ENCODE measurements around the gene AFF3.

AFF3 gene

DNA sequence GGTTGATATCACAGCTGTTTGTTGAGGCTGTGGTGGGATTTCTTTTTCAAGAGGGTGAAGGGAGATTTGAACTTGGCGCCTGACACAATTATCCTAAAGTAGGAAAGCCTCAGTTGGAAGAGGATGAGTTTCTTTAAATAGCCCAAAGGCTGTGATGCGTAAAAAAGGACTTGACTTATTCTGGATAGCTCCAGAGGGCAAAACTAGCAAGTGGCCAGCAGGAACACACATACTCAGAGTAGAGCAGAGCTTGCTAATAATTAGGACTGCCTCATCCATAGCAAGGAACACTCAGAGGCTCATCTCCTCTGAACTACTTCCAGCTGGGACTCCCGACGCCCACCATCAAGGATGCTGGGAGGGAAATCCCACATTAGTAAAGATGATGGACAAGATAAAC is 74.0 kb downstream of the AFF3 start:
- DNase-seq (ENCODE audit: low read depth) = no peak

DNA sequence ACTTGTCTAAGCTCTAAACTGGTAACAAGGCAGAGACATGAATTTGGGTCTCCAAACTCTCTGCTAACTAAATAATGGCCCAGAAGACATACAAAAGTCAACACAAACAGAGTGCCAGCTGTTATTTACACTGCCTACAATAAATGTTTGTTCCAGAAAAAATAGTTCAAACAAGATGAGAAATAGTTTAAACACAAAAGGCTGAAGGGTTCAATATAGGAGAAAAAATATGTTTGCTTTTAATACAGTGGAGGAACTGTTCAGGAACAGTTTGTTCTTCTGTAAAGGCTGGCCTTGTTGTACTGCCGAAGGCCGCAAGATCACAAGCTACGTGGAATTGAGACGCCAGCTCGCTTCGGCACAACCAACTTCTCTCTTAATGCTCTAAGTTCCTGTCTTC is 74.6 kb downstream of the AFF3 start:
- no peak for DNase-seq (ENCODE audit: low read depth)

DNA sequence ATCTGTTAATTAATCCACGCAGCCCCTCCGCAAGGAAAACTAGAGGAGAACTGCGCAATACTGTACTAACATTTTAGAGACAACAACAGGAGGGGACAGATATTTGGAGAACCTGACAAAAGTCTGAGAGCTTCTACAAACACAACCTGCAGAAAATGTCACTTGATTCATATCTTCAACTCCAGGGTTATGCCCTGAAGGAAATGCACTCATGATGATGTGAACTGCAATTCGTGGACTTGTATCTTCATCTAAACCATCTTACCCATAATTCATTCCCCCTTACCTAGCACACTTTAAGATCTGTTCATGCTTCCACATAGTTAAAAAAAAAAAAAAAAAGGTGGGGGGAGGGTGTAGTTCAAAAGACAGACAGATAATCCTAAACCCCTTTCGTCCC is 75.5 kb downstream of the AFF3 start:
- DNase-seq (ENCODE audit: low read depth) = no peak

DNA sequence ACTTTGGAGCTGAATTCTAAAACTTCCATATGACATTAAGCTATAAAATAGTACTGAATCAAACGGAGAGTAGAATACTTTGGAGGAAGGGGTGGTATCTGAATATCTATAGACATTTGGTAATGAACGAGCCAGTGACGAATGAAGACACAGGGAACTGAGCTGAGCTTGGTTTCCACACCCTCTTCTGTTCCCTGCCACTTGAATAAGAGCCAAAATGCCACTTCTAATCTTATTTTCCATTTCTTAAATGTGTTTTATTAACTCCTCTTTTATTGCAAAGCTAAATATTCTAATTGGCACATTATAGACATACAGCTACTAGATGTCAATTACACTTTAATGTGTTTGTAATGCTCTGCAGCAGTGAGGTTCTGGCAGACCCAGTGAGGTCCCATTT is 76.1 kb downstream of the AFF3 start:
- no peak for DNase-seq (ENCODE audit: low read depth)

DNA sequence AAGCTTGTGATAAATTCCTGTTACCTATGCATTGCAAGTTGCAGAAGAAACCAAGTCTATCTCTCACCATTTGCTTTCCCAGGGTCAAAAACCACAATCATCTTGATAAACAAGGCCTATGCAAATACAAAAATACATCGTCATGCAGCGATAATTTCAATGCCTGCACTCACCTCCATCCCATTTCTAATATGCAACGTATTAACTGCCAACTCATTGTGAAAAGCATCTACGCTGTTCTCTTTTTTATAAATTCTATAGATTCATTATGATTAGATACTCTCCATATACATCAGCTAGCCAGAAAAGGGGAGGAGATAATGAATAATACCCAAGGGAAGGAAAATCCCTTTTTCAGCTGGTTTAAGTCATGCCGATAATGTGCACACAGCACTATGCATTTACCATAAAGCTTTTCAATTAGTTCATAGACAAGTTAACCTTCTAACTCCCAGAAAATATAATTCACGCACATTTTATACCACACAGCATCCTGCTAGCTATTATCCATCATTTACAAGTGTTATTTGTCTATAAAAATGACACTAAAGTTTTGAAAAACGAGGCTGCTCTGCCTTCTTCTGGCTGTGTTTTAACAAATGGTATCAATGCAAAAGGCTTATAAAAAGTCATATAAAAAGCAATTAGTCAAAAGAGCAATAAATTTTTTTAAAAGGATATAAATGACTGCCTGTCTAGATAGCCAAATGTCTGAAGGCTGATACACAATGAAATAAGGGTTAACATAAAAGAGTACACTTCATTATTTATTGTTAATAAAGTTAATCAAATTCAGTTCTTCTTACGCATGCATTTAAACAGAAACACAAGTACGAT is 77.6 kb downstream of the AFF3 start:
- DNase-seq (ENCODE audit: low read depth) = no peak

DNA sequence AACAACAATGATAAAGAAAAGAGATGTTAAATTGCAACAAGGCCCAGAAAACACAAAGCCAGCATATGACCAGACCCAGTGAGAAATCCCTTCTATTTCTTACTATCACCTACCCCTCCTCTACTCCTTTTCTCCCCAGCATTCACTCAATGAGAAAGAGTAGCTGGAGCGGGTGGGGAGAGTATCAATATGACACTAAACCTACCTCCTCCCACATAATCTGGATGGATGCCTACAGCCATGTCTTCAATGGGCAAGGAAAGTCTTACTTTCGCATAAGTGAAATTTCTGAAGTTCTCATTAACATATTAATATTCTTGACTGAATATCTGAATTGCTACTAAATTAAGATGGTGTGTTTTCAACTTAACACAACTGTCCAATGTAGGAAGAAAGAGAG is 78.2 kb downstream of the AFF3 start:
- no peak for DNase-seq (ENCODE audit: low read depth)

DNA sequence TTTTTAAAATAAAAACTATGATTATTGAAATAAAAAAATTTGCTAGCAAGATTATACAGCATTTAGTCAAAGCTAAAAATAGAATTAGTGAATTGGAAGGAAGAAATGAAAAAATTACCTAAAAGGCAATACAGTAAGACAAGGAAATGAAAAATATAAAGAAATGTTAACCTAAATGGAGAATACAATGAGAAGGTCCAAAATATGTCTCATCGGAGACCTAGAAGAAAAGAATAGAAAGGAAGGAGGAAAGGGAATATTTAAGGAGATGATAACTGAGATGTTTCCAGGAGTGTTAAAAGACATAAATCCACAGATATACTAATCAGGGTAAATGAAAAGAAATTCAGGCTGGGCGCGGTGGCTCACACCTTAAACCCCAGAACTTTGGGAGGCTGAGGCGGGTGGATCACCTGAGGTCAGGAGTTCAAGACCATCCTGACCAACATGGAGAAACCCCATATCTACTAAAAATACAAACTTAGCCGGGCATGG is 78.9 kb downstream of the AFF3 start:
- DNase-seq (ENCODE audit: low read depth) = no peak

DNA sequence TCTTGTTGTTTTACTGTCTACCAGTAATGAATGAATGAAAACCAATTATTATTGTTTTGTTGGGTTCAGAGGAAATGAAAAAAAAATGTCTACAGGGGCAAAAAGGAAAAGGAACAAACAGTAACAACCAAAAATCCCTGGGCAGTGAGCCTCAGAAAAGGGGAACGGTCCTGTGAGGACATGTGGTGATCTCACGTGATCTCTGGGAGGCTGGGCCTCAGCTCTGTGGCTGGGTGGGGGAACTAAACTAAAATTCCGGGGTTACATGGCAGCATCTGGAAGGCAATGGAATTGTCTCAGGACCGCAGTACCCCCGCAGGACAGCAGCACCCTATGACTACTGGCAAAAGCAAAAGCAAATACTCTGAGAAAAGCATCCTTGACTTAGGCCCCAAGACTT is 80.1 kb downstream of the AFF3 start:
- DNase-seq (ENCODE audit: low read depth) = no peak

DNA sequence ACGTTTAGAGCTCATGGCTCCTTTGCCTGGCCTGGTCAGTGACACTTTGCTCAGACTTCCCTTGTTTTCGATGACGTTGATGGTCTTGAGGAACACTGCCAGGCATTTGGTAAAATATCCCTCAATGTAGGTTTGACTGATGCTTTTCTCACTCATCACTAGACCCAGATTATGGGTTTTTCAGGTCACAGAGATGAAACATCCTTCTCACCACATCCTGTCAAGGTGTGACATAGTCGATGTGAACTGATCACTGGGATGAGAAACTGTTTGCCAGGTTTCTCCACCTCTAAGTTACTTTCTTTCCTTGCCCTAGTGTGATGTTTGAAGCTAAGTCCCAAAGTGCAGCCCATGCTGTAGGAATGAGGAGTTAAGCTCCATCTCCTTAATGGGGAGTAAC is 81.5 kb downstream of the AFF3 start:
- DNase-seq (ENCODE audit: low read depth) = no peak

DNA sequence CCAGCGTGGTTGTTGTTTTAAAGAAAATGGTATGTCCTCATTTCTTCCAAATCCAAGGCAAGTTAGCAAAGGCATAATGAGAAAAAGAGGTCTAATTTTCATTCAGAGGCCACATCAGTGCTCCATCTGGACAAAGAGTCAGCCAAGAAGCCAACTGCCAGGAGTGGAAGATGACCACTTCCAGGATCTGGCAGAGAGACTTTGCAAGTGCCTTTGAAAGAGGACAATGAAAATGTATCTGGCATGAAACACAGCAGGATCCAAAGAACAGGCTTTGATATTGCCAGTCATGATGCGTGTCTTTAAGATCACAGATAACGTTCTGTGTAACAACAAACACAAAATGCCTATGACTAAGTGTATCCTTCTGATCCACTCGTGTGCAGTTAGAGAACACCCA is 82.8 kb downstream of the AFF3 start:
- DNase-seq (ENCODE audit: low read depth) = no peak

DNA sequence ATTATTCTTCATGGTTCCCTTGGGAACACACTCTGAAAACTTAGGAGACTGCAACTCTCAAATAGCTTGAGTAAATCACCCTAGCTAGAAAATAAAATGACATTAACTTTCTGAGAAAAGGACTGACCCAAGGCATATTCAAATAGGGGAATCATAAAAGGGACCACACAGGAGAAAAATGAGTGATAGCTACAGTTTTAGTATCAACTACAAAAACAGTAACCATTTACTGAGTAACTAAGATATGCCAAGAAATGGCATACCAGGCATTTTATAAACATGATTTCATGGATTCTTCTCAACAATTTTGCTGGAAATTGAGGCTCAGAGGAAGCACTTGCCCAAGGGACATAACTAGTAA is 84.5 kb downstream of the AFF3 start:
- no peak for DNase-seq (ENCODE audit: low read depth)

DNA sequence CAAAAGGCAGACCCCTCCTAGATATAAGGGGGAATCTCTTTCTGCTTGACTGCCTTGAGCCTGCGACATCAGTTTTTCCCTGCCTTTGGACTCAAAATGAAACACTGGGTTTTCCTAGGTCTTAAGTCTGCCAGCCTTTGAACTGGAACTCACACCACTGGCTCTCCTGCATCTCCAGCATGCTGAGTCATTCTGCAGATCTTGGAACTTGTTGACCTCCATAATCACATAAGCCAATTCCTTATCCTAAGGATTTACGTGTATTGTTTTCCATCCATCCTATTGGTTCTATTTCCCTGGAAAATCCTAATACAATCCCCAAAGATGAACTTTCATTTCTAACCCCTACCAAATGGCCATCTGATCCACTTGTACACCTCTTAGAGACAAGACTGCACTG is 88.0 kb downstream of the AFF3 start:
- no peak for DNase-seq (ENCODE audit: low read depth)

DNA sequence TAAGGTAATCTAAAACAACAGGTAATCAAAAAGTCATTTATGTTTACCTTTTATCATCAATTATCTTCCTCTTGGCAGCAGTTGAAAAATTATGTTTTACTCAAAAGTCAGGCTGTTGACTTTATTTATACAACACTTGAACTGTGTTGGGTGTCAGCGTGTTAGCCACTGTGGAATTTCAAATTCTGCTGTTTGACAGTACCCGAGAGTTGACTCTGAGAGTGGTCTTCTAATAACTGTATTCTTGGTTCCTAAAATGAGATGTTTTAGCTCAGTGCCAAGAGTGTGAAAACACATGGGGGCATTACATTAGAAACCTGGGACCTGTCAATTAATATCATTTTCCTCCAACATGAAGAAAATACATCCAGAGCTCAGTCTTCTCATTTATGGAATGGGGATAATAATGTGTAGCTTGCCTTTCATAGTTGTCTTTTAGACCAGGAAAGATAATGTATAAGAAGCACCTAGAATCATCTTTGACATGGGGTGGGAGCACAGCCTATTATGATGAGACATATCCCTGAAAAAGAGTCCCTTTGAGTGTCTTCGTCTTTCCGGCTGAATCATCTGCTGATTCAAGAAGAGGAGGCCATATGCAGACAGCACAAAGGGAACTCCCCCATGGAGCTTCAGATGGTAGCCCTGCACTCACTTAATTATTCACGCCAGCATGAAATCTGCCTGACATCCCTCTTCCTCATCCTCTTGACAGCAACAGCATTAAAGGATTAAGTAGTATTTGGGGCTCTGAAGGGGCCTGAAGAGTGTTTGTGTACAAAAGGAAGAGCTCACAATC is 89.1 kb downstream of the AFF3 start:
- DNase-seq (ENCODE audit: low read depth) = no peak

DNA sequence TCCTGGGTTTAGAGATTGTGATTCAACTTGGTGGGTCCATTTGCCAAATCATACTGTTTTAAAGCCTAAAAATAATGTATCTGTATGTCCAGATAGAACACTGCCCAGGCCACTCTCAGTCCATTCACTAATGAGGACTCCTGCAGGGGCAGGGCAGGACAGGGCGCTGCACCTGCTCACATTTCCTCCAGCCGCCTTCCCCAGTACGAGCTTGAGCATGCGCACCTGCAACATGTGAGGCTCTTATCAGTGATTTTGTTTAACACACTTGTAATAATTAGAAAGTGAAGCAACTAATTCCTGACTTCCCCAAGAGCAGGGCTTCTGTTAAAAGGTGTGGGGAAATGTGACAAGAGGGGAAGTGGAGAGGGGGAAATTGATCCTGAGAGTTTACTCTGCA is 89.7 kb downstream of the AFF3 start:
- DNase-seq (ENCODE audit: low read depth) = no peak

DNA sequence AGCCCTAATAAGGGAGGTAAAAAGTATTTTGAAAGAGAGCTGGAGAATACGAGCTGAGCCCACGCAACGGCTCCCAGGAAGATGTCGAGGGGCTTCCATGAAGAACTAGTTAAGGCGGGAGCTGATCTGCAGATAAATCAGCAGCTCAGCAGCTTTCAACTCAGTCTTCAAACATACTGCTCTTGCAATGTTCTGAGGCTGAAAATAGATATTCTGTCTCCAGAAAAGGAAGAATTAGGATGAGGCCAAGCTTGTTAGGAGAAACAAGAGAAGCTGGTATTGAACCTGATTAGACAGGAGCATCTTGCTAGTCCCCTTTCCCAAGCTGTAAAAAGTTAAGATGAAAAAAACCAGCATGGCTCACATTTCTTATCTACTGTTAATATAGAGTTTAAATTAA is 91.1 kb downstream of the AFF3 start:
- DNase-seq (ENCODE audit: low read depth) = no peak

DNA sequence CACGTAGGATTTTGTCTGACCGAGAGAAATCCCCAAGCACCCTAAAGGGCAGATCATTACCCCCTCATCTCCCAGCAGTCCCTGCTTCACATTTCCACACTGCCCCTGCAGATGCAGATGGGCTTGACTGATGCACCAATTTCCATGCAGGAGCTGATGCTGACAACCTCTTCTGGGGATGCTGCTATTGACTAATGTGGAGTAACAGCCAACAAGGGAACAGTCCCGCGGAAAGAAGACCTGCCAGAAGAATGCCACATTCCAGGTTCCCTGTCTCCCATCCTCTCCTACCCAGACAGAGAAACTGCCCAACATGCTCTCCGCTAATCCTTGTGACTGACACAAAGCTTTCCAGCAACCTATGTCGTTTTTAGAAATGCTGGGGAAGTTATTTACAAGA is 91.7 kb downstream of the AFF3 start:
- no peak for DNase-seq (ENCODE audit: low read depth)

DNA sequence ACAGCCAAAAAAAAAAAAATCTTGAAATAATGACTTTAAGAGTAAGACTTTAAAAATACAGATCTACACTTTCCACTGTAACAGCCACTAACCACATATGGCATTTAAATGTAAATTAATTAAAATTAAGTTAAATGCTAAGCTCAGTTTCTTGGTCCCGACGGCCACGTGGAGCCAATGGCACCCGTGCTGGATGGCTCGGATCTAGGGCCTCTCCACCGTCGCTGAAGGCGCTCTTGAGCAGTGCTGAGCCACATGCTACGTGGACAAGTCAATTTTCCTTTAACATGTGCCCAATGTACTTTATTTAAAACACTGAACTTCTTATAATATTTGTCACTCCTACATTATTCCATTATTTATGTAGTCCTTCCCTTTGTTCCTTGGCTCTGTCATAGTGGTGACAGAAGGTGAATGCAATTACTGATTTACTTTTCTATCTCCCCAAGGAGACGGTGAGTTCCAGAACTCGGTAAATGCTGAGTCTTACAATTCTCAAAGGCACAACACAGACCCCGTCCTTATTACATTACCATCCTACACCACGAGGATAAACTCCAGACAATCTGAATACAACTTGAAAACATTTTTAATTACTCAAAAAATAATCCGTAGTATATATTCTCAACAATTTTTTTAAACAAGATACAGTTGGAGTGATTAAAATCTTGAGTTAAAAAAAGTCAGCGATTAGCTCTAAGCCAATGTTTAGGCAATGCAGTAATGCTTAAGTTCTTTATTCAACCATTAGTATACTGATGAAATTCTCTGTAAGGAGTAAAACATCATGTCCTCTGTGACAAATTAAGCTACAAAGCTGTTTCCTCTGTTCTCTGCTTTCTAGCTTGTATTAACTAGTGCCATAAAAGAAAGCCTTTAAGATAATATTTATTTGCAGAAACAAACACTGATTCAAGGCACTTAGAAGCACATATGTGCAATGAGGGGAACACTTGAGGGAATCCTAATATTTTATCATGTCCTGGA is 95.1 kb downstream of the AFF3 start:
- no peak for DNase-seq (ENCODE audit: low read depth)

DNA sequence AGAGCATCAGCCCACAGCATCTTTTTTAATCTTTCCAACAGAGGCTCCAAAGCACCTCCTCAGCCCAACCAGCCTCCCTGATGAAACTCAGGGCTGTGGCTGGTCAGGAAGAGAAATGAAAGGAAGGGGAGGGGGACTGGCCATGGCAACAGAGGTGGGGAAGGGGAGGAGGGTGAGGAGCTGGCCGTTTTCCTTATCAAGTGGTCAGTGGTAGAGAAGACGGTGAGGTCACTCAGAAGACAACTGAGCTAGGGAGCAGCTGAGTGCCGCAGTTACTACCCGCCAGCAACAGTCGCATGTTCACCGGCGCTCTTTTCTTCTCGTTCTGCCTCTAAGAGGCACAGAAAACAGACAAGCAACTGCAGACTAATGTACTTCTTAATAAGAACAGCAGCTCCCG is 97.4 kb downstream of the AFF3 start:
- no peak for DNase-seq (ENCODE audit: low read depth)

DNA sequence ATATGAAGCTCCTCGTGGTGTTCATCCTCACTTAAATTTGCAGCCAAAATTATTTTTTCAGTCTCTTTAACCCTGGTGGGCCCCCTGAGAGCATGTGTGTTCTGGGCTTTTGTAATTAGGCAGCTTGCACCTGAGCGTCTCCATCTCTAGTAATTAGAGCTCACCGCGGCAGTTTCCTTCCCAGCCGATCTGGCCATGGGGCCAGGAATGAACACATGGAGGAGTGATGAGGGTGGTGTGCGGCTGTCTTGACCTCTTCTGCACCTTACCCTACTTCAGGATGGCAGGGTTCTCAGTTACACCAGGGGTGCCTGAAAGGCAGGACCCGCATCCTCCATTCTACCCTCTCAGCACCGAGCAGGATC is 98.5 kb downstream of the AFF3 start:
- DNase-seq (ENCODE audit: low read depth) = no peak

DNA sequence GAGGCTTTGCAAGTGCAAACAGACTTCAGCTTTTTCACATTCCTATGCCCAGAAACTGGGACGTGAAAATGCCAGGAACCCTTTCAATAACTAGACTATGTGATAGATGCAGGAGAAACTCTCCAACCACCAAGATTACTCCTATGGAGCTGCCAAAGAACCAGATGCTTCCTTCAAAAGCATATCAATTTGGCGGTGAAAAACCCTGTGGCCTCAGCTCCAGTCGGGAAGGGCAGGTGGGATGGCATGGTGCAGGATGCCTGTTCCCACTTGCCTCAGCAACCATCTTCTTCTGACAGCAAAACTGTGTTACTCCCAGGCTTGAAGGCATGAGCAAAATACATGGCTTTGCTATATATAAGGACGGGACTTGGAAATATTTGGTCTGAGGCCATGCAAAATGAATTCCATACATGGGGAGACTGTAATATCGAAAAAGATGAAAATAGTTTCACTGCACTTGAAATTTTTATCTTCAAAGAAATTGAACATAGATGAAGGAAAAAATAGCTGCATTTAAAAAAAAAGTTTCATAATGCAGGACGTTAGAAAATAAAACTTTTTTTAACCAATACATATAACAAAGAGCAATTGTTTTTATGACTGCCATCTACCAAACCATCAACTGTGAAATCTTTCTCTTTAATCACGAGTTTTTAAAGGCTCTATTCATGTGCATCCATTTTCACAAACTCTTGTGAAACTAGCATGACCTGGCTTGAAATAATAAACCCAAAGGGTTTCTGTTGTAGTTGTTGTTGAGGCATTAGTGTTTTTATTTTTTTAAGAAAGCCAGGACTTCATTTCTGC is 99.1 kb downstream of the AFF3 start:
- no peak for DNase-seq (ENCODE audit: low read depth)

DNA sequence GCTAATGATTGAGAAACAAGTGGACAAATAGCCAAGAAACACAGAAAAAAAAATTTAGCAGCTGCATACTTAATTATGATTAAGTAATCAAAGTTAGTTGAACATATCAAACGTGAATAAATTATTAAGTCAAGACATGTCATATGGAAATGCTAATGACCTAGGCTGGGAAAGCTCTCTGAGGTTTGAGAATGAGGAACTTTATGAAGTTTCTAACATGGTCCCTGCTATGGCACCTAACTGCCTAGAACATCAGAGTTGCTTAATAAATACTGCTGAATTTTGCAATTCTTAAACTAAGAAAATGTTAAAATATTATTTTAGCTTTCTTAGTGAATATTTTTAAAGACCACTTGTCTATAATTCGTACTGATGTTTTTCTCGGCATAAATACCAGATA is 99.8 kb downstream of the AFF3 start:
- DNase-seq (ENCODE audit: low read depth) = no peak

DNA sequence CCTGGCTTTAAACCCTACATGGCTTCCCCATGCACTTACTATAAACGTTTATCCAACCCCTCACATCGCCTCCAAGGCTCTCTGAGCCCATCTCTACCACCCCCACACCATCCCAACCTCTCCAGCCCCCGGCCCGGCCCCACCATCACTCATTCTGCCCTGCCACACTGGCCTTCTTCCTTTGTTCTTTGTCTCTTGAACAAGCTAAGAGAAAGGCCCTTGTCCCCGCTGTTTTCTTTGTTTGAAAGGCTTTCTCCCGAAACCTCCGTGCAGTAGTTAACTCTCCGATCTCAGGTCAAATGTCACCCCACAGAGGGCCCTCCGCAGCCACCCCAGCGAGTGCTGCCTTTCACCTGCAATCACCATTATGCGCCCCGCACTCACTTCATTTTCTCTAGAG is 100.4 kb downstream of the AFF3 start:
- DNase-seq (ENCODE audit: low read depth) = no peak

All from stimulated activated CD8-positive, alpha-beta memory T cell treated with anti-CD3 and anti-CD28 coated beads, Interleukin-12 subunit alpha, Interleukin-12 subunit beta, amount 100 ng/mL, for 4 hours (primary cell).